Neuronal stem cell (in vitro differentiated cells): ENCODE results near the gene PCYT2.

Source experiments
- DNase-seq: peaks from one replicate; pipeline ENCODE4 v3.0.0-alpha.2; 2013; ENCODE audit warnings: low spot score
- H2AFZ ChIP-seq: one replicate; pipeline ENCODE4 v1.6.1; 2013; ENCODE audit warnings: mild to moderate bottlenecking, low read length, inconsistent platforms
- H2AK5ac ChIP-seq: 2 replicates; pipeline ENCODE4 v1.6.1; 2013; ENCODE audit warnings: low read depth, mild to moderate bottlenecking, inconsistent platforms, low read length, moderate library complexity, mixed read lengths
- H2BK120ac ChIP-seq: 2 replicates; pipeline ENCODE4 v1.6.1; 2013; ENCODE audit warnings: low read depth, mild to moderate bottlenecking, inconsistent platforms, low read length, moderate library complexity, mixed read lengths
- H2BK12ac ChIP-seq: one replicate; pipeline ENCODE4 v1.6.1; 2013; ENCODE audit warnings: low read length, inconsistent platforms
- H2BK15ac ChIP-seq: 2 replicates; pipeline ENCODE4 v1.6.1; 2013; ENCODE audit warnings: mild to moderate bottlenecking, low read length, inconsistent platforms, mixed read lengths
- H2BK5ac ChIP-seq: one replicate; pipeline ENCODE4 v1.6.1; 2013; ENCODE audit warnings: inconsistent platforms, mild to moderate bottlenecking, low read length, moderate library complexity
- H3K14ac ChIP-seq: one replicate; pipeline ENCODE4 v1.6.1; 2013; ENCODE audit warnings: low read length, inconsistent platforms
- H3K18ac ChIP-seq: 2 replicates; pipeline ENCODE4 v1.6.1; 2013; ENCODE audit warnings: low read length, inconsistent platforms
- H3K23ac ChIP-seq: 2 replicates; pipeline ENCODE4 v1.6.1; 2013; ENCODE audit warnings: low read depth, mild to moderate bottlenecking, mixed read lengths, low read length, inconsistent platforms; ENCODE audit not compliant: poor library complexity
- H3K27ac ChIP-seq: replicated peaks from 3 replicates; pipeline ENCODE4 v1.5.1; 2013; ENCODE audit warnings: low read length, inconsistent platforms
- H3K27me3 ChIP-seq, 3 experiments: 2 replicates each; pipeline ENCODE4 v1.6.1; 2013; ENCODE audit warnings: low read length in 3 of 3, mild to moderate bottlenecking in 2 of 3, inconsistent platforms in 1 of 3, low read depth in 1 of 3, mixed read lengths in 1 of 3, moderate library complexity in 1 of 3; ENCODE audit not compliant: control insufficient read depth in 3 of 3, insufficient read depth in 3 of 3
- H3K36me3 ChIP-seq, 2 donors: replicated peaks in 1 of 2; 2 replicates each; pipeline ENCODE4 v1.6.1; 2013; ENCODE audit warnings: low read length in 2 of 2; ENCODE audit not compliant: control insufficient read depth in 2 of 2, insufficient read depth in 2 of 2
- H3K4ac ChIP-seq: 2 replicates; pipeline ENCODE4 v1.6.1; 2013; ENCODE audit warnings: inconsistent platforms, mild to moderate bottlenecking, low read length, moderate library complexity
- H3K4me1 ChIP-seq, 2 donors: 1 replicate in 1 of 2; 2 replicates in 1 of 2; pipeline ENCODE4 v1.6.1; 2013; ENCODE audit warnings: low read length in 2 of 2, low read depth in 1 of 2; ENCODE audit not compliant: control insufficient read depth in 2 of 2, insufficient read depth in 1 of 2
- H3K4me2 ChIP-seq: one replicate; pipeline ENCODE4 v1.6.1; 2013; ENCODE audit warnings: mild to moderate bottlenecking, low read length, inconsistent platforms; ENCODE audit not compliant: insufficient read depth, poor library complexity, severe bottlenecking
- H3K4me3 ChIP-seq, 2 donors: 2 replicates each; pipeline ENCODE4 v1.5.1; 2013; ENCODE audit warnings: low read length in 2 of 2, mild to moderate bottlenecking in 2 of 2, inconsistent platforms in 1 of 2, moderate library complexity in 1 of 2
- H3K79me1 ChIP-seq: one replicate; pipeline ENCODE4 v1.6.1; 2013; ENCODE audit warnings: low read depth, mild to moderate bottlenecking, inconsistent platforms, low read length, moderate library complexity
- H3K9ac ChIP-seq: one replicate; pipeline ENCODE4 v1.6.1; 2013; ENCODE audit warnings: mild to moderate bottlenecking, low read depth, low read length, inconsistent platforms; ENCODE audit not compliant: poor library complexity
- H3K9me3 ChIP-seq, 2 donors: replicated peaks in 1 of 2; 2 replicates each; pipeline versions ENCODE3 to v1.6.1; 2013; ENCODE audit warnings: low read length in 2 of 2, mild to moderate bottlenecking in 2 of 2, inconsistent platforms in 1 of 2, low read depth in 1 of 2, mixed read lengths in 1 of 2, moderate library complexity in 1 of 2; ENCODE audit not compliant: control insufficient read depth in 2 of 2, insufficient read depth in 1 of 2
- H4K8ac ChIP-seq: one replicate; pipeline ENCODE4 v1.6.1; 2013; ENCODE audit warnings: low read depth, mild to moderate bottlenecking, inconsistent platforms, low read length, moderate library complexity
- H4K91ac ChIP-seq: one replicate; pipeline ENCODE4 v1.6.1; 2013; ENCODE audit warnings: low read length, low read depth, mild to moderate bottlenecking, inconsistent platforms; ENCODE audit not compliant: poor library complexity
- WGBS, 2 donors: extraction: QIAGEN DNeasy Blood & Tissue Kit; methylation state at CpG; one replicate each; pipeline ENCODE4 v1.1.7; 2013; ENCODE audit warnings: missing lambda C conversion rate in 2 of 2, mixed read lengths in 1 of 2; ENCODE audit not compliant: insufficient read length in 2 of 2, insufficient replicate concordance in 1 of 2; ENCODE audit errors: extremely low coverage in 2 of 2; 5-methylcytosine and 5-hydroxymethylcytosine counted together

Gene PCYT2

GRCh38 chr17:81911969-81912368 lies 770 bp upstream of the PCYT2 start:
- H3K79me1 ChIP-seq, result peaks cover 8% of the 10 kb centered on the region
- H3K14ac ChIP-seq, result no peak overlapping the region
- no CpG with 5 or more reads among the region's 19 CpGs for WGBS, 2 donors

GRCh38 chr17:81910840-81911276 lies 341 bp downstream of the PCYT2 start:
- H3K14ac ChIP-seq, result peak overlapping the region; percentile 57
- peak overlapping the region; percentile 73 for H2AFZ ChIP-seq
- DNase-seq, result no peak
- no peak overlapping the region for H2BK12ac ChIP-seq
- no peaks in the 10 kb centered on the region for H3K9me3 ChIP-seq
- no peak overlapping the region for H2BK15ac ChIP-seq
- H2BK120ac ChIP-seq, result no peak overlapping the region
- peak overlapping the region; percentile 76 to 95 for H3K4me3 ChIP-seq
- H2BK5ac ChIP-seq, result no peak overlapping the region
- no peak overlapping the region for H3K27ac ChIP-seq
- H3K27me3 ChIP-seq, result no peaks in the 10 kb centered on the region
- H3K4me2 ChIP-seq, result peak overlapping the region; percentile 98
- no peak overlapping the region for H4K8ac ChIP-seq
- H3K18ac ChIP-seq, result peak overlapping the region; percentile 83
- H4K91ac ChIP-seq, result no peak overlapping the region
- H3K79me1 ChIP-seq, result peaks cover 5% of the 10 kb centered on the region
- peaks cover 4 to 10% of the 10 kb centered on the region in 2 donors for H3K4me1 ChIP-seq
- H2AK5ac ChIP-seq, result no peak overlapping the region
- no CpG with 5 or more reads among the region's 55 CpGs for WGBS, 2 donors
- peaks cover 38 to 74% of the 10 kb centered on the region in 2 donors for H3K36me3 ChIP-seq
- H3K4ac ChIP-seq, result no peak overlapping the region
- peak overlapping the region; percentile 92 for H3K9ac ChIP-seq
- peak overlapping the region; percentile 80 for H3K23ac ChIP-seq

More at GRCh38 chr17:81911969-81912368, 770 bp upstream of the PCYT2 start:
- Histone ChIP-seq H4K91ac (no peak overlapping the region), H3K18ac (no peak overlapping the region), H3K4ac (no peak overlapping the region), H3K9me3 (no peaks in the 10 kb centered on the region), H3K36me3 (peaks cover 36 to 69% of the 10 kb centered on the region in 2 donors), H3K9ac (no peak overlapping the region), H3K23ac (no peak overlapping the region), H2BK12ac (no peak overlapping the region), H4K8ac (no peak overlapping the region), H3K4me2 (no peak overlapping the region), H2AFZ (peak overlapping the region; percentile 11), H3K4me3 (no peak overlapping the region), H2BK15ac (no peak overlapping the region), H2AK5ac (no peak overlapping the region), H2BK120ac (no peak overlapping the region), H3K27ac (no peak overlapping the region), H3K27me3 (no peaks in the 10 kb centered on the region), H2BK5ac (no peak overlapping the region), H3K4me1 (peaks cover 4 to 15% of the 10 kb centered on the region in 2 donors)
- DNase-seq, result no peak

DNA sequence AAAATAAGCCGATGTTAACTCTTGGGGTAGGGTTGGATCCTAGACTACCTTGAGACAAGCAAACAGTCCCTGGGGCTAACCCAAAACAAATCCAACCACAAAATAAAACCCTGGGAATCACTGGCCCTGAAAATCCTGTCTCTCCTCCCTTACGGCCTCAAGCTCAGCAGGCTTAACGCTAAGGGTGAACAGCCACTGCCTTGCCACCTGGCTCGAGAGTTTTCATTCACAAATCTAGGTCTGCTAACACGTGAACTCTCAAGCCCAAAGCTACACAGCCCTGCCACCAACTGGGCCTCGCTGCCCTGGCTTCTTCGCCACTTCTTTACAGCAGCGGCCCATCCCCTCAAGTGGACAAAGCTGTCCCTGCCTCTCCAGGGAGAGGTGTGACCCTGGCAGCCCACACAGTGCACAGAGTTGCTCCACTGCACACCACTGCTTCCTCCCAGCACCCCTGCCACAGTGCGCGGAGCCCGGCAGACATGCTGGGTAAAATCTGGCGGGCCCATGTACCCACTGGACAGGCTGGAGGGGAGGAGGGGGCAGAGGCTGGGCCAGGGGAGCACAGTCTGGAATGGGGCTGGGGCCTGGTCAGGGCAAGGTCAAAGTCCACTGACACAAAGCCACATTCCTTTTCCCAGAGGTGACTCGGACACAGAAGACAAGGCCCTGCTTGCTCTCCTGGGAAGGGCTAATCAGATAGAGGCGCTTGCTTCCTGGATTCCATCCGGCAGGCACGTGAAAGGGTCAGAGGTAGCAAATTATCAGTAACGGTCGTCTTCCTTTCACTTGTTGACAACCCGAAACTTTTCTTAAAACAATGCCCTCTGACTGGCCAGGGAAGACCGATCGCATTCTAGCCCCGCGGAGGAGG lies 996 bp downstream of the PCYT2 start:
- Histone ChIP-seq H3K9ac (peak overlapping the region; percentile 81), H2AK5ac (no peak overlapping the region), H3K23ac (no peak overlapping the region), H3K4ac (no peak overlapping the region), H2BK5ac (no peak overlapping the region), H3K9me3 (no peaks in the 10 kb centered on the region), H2BK15ac (no peak overlapping the region), H3K4me1 (peaks cover 4 to 10% of the 10 kb centered on the region in 2 donors), H3K4me2 (peak overlapping the region; percentile 98), H2BK12ac (no peak overlapping the region), H3K79me1 (peaks cover 5% of the 10 kb centered on the region), H3K18ac (peak overlapping the region; percentile 83), H3K14ac (peak overlapping the region; percentile 2), H3K27ac (no peak overlapping the region), H2AFZ (peak overlapping the region; percentile 73), H2BK120ac (no peak overlapping the region), H4K91ac (no peak overlapping the region), H4K8ac (no peak overlapping the region), H3K36me3 (peaks cover 34 to 74% of the 10 kb centered on the region in 2 donors), H3K4me3 (peak overlapping the region; percentile 76 to 95), H3K27me3 (no peaks in the 10 kb centered on the region)
- no peak for DNase-seq
- no CpG with 5 or more reads among the region's 23 CpGs for WGBS, 2 donors

DNA sequence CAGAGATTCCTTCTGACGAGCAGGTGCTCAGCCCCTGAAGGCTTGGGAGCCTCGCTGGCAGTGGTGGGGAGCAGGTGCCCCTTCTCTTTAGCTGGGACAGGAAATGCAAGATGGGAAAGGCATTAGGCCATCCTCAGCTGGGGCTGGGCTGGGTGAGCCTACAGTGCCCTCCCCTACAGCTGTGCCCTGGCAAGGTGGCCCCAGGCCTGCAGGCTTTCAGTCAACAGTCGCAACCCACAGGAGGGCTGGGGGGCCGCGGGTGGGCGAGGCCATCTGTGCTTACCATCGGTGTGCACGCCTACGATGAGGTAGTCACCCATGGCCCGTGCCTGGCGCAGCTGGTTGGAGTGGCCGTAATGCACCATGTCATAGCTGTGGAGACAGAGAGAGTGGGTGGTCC lies 2.0 kb downstream of the PCYT2 start:
- Histone ChIP-seq H2BK120ac (no peak overlapping the region), H3K14ac (no peak overlapping the region), H3K27me3 (no peaks in the 10 kb centered on the region), H3K4me2 (no peak overlapping the region), H2BK5ac (no peak overlapping the region), H2BK12ac (no peak overlapping the region), H4K91ac (no peak overlapping the region), H2AFZ (no peak overlapping the region), H3K23ac (no peak overlapping the region), H3K9me3 (no peaks in the 10 kb centered on the region), H2BK15ac (no peak overlapping the region), H3K79me1 (peaks cover 5% of the 10 kb centered on the region), H3K27ac (no peak overlapping the region), H3K4me1 (peaks cover 4 to 10% of the 10 kb centered on the region in 2 donors), H3K9ac (no peak overlapping the region), H4K8ac (no peak overlapping the region), H3K36me3 (peaks cover 29 to 74% of the 10 kb centered on the region in 2 donors), H3K4me3 (peak overlapping the region; percentile 9 to 33), H3K4ac (no peak overlapping the region), H2AK5ac (peak overlapping the region; percentile 81), H3K18ac (no peak overlapping the region)
- no peak for DNase-seq
- WGBS, 2 donors, result no CpG with 5 or more reads among the region's 12 CpGs
